ENCODE results near the gene RXFP2.

GRCh38 chr13:31805841-31806240, 66.5 kb downstream of the RXFP2 start:
- no peak for TF ChIP-seq CTCF (IDR thresholded peaks at IDR 0.05; ENCODE audit: extremely low read depth in 1 of 2, insufficient read depth in 1 of 2, low read depth in 1 of 2, low read length in 2 of 2)
- TF ChIP-seq EZH2 (IDR thresholded peaks at IDR 0.05; ENCODE audit: borderline replicate concordance, low read depth, low read length, severe bottlenecking), result no peak
- no peak for TF ChIP-seq JUN (IDR thresholded peaks at IDR 0.05; ENCODE audit: borderline replicate concordance, insufficient read depth, insufficient read length, low read depth)
- no peak for TF ChIP-seq MAX (IDR thresholded peaks at IDR 0.05; ENCODE audit: insufficient read depth, insufficient read length)
- no peak for TF ChIP-seq POLR2AphosphoS5 (IDR thresholded peaks at IDR 0.05; ENCODE audit: insufficient read depth, low read depth, low read length)

All from endothelial cell of umbilical vein (primary cell).